NCI-H1092 (cell line): ENCODE data around the gene SRGAP2C.
"Not testable (repeated sequence)": the region's sequence is repeated elsewhere in the genome, so short reads cannot be mapped to it uniquely, and the experiment has no call there.

Experiments used
- DNase-seq: peaks from one replicate; lab custom pipeline; 2025; lab: John Stamatoyannopoulos, UW

The SRGAP2C gene

GRCh38 chr1:121227544-121228330 is 43.0 kb downstream of the SRGAP2C start:
- DNase-seq: not testable (repeated sequence)

DNA sequence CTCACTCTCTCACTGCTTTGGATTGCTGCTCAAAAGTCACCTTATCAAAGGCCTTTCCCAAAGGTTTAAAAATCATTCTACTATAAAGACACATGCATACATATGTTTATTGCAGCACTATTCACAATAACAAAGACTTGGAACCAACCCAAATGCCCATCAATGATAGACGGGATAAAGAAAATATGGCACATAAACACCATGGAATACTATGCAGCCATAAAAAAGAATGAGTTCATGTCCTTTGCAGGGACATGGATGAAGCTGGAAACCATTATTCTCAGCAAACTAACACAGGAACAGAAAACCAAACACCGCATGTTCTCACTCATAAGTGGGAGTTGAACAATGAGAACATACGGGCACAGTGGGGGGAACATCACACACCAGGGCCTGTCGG is 45.9 kb downstream of the SRGAP2C start:
- DNase-seq: not testable (repeated sequence)

GRCh38 chr1:121232445-121233125 is 47.8 kb downstream of the SRGAP2C start:
- DNase-seq: not testable (repeated sequence)

GRCh38 chr1:121234090-121234759 is 49.5 kb downstream of the SRGAP2C start:
- DNase-seq: not testable (repeated sequence)

- DNase-seq: not testable (repeated sequence)
Measured at GRCh38 chr1:121238384-121238783, 53.6 kb downstream of the SRGAP2C start.

DNA sequence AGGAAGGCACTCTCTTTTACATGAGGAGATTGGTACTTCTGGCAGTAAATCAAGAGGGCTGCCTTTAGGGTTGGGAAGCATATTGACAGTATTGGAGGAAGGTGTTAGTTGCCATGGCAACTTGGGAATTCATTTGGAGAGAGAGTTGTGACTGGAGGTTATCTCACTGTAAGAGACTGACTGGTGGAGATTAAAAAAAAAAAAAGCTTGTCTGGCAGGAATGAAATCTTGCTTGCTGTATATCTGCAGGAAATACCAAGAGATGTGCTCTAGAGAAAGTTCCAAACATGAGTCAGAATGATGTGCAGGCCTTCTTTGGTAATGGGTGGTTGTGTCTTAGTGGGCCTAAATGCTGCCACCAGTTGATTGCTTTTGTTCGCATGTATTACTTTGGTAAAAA is 59.1 kb downstream of the SRGAP2C start:
- not testable (repeated sequence) for DNase-seq

GRCh38 chr1:121246399-121246798 is 61.6 kb downstream of the SRGAP2C start:
- DNase-seq: not testable (repeated sequence)

DNA sequence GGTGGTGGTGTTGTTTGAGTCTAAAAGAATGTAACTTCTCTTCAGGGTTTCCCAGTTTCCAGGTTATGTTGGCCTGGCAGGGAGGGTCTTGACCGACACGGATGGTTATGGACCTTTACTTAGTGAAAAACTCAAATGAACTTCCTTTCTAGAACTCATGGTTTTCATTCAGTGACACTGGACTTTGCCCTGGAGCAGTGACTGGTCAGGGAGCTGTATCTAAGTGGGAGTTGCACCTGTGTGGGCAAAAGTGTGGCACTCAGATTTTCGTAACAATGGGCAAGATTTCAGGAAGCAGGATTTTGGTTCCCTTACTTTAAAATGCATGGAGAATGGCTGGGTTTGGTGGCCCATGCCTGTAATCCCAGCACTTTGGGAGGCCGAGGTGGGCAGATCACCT is 67.9 kb downstream of the SRGAP2C start:
- DNase-seq: not testable (repeated sequence)

DNA sequence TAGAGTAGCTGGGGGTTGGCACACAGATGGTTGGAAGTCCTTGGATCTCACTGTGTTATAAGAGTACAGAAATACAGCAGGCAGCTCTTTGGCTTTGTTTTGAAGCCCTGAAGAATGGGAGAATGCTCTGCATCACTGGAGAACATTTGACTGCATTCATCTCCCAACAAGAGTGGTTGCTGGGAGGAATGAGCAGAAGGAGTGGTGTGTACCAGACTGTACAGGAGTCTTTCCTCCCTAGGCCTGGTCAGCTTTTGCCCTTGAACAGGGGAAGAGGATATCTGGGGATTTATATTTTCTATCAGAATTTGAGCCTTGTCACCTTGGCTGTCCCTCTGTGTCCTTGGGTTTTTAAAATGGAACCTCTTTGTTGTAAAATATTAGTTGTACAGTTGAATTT is 69.8 kb downstream of the SRGAP2C start:
- not testable (repeated sequence) for DNase-seq

GRCh38 chr1:121257632-121258031 is 72.9 kb downstream of the SRGAP2C start:
- not testable (repeated sequence) for DNase-seq

- DNase-seq: not testable (repeated sequence)
Measured at GRCh38 chr1:121258134-121258533, 73.4 kb downstream of the SRGAP2C start.

DNA sequence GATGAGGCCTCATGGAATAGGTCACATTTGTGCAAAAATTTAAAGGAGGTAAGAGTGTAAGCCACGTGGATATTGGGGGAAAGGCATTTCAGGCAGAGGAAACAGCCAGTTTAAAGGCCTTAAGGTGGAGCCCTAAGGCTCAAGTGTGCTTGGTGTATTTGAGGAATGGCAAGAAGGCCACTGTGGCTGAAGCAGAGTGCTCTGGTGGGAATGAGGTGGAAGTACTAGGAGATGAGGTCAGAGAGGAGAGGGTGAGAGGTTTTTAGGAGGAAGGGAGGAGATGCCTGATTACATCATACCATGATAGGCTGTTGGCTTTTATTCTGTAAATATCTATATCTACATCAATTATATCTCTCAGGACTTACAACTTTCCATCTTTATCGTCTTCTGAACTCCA is 75.4 kb downstream of the SRGAP2C start:
- DNase-seq: not testable (repeated sequence)

- not testable (repeated sequence) for DNase-seq
Measured at GRCh38 chr1:121262163-121262562, 77.4 kb downstream of the SRGAP2C start.

- not testable (repeated sequence) for DNase-seq
Measured at GRCh38 chr1:121263789-121264244, 79.0 kb downstream of the SRGAP2C start.

DNA sequence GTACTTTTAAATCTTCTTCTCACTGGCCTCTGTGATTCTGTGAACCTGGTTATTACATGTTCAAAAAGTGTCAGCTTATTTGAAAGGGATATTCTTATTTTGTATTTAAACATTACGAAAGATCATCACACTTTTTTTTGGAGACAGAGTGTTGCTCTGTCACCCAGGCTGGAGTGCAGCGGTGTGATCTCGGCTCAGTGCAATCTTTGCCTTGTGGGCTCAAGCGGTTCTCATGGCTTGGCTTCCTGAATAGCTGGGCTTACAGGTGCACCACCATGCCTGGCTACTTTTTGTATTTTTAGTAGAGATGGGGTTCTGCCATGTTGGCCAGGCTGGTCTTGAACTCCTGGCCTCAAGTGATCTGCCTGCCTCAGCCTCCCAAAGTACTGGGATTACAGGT is 82.3 kb downstream of the SRGAP2C start:
- not testable (repeated sequence) for DNase-seq

GRCh38 chr1:121269309-121269708 is 84.5 kb downstream of the SRGAP2C start:
- not testable (repeated sequence) for DNase-seq

DNA sequence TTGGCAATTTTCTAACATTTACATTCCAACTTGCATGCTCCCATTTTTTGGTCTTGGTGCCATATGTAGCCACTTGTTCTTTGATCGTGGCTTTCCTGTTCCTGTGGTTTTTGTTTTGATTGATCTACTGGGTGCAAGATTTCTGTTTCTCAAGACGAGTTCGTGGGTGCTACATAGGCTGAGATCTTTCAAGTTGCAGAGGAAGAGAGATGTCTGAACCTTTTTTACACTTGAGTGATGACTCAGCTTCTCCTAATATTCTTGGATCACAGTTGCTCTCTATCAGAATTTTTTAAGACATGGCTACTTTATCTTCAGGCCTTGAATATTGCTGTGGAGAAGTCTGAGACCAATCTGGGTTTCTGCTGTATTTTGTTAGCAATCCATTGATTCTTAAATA is 85.2 kb downstream of the SRGAP2C start:
- not testable (repeated sequence) for DNase-seq

DNA sequence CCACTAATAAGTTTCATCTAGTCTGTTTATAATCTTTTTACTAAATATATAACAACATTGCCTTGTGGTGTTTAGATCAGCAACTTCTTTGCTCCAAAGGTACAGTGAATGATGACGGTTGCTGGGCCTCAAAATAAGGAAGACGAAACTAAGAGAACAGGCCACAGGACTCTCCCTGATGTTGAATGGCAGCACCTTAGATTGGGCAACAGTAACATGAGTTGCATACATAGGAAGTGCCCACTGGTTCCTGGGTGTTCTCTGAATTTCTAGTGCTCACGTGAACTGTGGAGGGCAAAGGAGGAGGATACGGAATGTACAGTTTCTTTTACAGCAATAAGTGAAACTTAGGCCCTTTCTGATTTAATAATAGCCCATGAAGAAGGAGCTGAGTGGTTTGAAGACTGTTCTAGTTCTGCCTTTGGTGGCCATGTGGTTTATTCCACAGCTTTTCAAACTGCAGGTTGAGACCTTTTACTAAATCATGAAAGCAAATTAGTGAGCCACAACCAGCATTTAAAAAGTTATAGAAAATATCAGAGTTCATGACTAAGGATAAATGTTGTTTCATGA is 86.5 kb downstream of the SRGAP2C start:
- not testable (repeated sequence) for DNase-seq

- not testable (repeated sequence) for DNase-seq
Measured at GRCh38 chr1:121275435-121275834, 90.7 kb downstream of the SRGAP2C start.

DNA sequence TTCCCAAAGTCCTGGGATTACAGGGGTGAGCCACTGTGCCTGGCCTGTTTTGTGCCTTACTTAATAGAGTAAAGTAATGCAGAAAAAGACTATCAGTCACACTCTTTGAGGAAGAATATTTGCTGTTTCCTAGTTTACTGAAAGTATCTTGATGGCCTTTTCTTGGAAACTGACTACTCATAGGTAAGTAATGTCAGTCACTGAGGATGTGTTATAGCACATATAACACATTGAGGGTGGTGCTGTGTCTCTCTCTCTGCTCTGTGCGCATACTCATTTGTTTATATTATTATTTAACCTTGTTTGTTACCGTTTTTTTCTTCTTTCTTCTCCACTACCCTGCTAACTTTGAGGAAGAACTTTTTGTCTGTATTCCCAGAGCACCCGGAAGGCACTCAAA is 93.4 kb downstream of the SRGAP2C start:
- not testable (repeated sequence) for DNase-seq

- not testable (repeated sequence) for DNase-seq
Measured at GRCh38 chr1:121278777-121279547, 94.2 kb downstream of the SRGAP2C start.
